SK-N-SH (cell line): ENCODE measurements around the gene NTNG1.

Experiments
- EP300 ChIP-seq, 2 experiments: IDR thresholded peaks; 2 replicates each; pipeline versions ENCODE4 v1.4.0 to v1.6.1; 2012; ENCODE audit warnings: borderline replicate concordance in 1 of 2, low read depth in 1 of 2, low read length in 1 of 2
- EZH2phosphoT487 ChIP-seq: fragments of 200-600 bp; sonication (generic); IDR thresholded peaks from 2 replicates; pipeline ENCODE4 v1.6.1; 2017; ENCODE audit warnings: low read depth, mixed run types, mild to moderate bottlenecking, antibody characterized with exemption, moderate library complexity, borderline replicate concordance
- GATA2 ChIP-seq: sonication (generic); formaldehyde crosslinking; IDR thresholded peaks from 2 replicates; pipeline ENCODE4 v1.5.0; 2020; ENCODE audit warnings: mild to moderate bottlenecking, missing genetic modification reagents
- RCOR1 ChIP-seq: fragments of 150-350 bp; IDR thresholded peaks from 2 replicates; pipeline ENCODE4 v1.6.1; 2017; ENCODE audit warnings: antibody characterized with exemption, low read length
- TEAD4 ChIP-seq: IDR thresholded peaks from 2 replicates; pipeline ENCODE4 v1.4.0; 2012; ENCODE audit warnings: mild to moderate bottlenecking, borderline replicate concordance; ENCODE audit not compliant: insufficient read depth
- YY1 ChIP-seq: IDR thresholded peaks from 2 replicates; pipeline ENCODE4 v1.4.0; 2012; ENCODE audit warnings: low read depth, mild to moderate bottlenecking
- TF ChIP-seq, protein P1 (sequence below): fragments of 200-600 bp; sonication (generic); IDR thresholded peaks from 2 replicates; pipeline ENCODE4 v1.6.1; 2017; ENCODE audit warnings: antibody characterized with exemption, mild to moderate bottlenecking, moderate library complexity
- TF ChIP-seq, protein P2 (sequence below): IDR thresholded peaks from 2 replicates; pipeline ENCODE4 v1.4.0; 2012; ENCODE audit warnings: low read depth
- TF ChIP-seq, protein P3 (sequence below): IDR thresholded peaks from 2 replicates; pipeline ENCODE4 v1.4.0; 2012; ENCODE audit warnings: low read depth, borderline replicate concordance
- TF ChIP-seq, protein P4 (sequence below): IDR thresholded peaks from 2 replicates; pipeline ENCODE4; 2012

DNA sequence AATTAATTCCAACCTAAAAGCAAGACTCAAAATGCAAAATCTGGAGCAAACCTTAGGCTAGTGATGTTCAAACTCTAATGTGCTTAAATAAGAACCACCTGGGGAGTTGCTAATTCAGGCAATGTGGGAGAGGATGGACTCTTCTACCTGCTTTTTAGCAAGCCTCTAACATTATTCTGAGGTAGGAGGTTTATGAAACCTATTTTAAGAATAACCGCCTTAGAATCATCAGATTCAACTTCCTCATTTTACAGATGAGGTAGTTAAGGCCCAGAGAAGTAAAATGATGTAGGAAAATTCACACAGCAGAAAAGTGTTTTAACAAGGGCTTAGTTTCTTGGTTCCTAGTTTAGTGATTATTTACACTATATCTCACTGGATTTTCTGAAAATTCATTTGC lies 8.6 kb upstream of the NTNG1 start:
- no peak for TF ChIP-seq YY1
- TF ChIP-seq, protein P1, sequence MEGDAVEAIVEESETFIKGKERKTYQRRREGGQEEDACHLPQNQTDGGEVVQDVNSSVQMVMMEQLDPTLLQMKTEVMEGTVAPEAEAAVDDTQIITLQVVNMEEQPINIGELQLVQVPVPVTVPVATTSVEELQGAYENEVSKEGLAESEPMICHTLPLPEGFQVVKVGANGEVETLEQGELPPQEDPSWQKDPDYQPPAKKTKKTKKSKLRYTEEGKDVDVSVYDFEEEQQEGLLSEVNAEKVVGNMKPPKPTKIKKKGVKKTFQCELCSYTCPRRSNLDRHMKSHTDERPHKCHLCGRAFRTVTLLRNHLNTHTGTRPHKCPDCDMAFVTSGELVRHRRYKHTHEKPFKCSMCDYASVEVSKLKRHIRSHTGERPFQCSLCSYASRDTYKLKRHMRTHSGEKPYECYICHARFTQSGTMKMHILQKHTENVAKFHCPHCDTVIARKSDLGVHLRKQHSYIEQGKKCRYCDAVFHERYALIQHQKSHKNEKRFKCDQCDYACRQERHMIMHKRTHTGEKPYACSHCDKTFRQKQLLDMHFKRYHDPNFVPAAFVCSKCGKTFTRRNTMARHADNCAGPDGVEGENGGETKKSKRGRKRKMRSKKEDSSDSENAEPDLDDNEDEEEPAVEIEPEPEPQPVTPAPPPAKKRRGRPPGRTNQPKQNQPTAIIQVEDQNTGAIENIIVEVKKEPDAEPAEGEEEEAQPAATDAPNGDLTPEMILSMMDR: no peak
- TF ChIP-seq, protein P2, sequence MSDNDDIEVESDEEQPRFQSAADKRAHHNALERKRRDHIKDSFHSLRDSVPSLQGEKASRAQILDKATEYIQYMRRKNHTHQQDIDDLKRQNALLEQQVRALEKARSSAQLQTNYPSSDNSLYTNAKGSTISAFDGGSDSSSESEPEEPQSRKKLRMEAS: no peak
- TF ChIP-seq, protein P3, sequence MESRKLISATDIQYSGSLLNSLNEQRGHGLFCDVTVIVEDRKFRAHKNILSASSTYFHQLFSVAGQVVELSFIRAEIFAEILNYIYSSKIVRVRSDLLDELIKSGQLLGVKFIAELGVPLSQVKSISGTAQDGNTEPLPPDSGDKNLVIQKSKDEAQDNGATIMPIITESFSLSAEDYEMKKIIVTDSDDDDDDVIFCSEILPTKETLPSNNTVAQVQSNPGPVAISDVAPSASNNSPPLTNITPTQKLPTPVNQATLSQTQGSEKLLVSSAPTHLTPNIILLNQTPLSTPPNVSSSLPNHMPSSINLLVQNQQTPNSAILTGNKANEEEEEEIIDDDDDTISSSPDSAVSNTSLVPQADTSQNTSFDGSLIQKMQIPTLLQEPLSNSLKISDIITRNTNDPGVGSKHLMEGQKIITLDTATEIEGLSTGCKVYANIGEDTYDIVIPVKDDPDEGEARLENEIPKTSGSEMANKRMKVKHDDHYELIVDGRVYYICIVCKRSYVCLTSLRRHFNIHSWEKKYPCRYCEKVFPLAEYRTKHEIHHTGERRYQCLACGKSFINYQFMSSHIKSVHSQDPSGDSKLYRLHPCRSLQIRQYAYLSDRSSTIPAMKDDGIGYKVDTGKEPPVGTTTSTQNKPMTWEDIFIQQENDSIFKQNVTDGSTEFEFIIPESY: no peak
- no peak for TF ChIP-seq EP300 (IDR thresholded peaks at IDR 0.05; ENCODE audit: borderline replicate concordance in 1 of 2, low read depth in 1 of 2, low read length in 1 of 2)
- TF ChIP-seq TEAD4: no peak
- TF ChIP-seq, protein P4, sequence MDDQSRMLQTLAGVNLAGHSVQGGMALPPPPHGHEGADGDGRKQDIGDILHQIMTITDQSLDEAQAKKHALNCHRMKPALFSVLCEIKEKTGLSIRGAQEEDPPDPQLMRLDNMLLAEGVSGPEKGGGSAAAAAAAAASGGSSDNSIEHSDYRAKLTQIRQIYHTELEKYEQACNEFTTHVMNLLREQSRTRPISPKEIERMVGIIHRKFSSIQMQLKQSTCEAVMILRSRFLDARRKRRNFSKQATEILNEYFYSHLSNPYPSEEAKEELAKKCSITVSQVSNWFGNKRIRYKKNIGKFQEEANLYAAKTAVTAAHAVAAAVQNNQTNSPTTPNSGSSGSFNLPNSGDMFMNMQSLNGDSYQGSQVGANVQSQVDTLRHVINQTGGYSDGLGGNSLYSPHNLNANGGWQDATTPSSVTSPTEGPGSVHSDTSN: no peak
- no peak for TF ChIP-seq RCOR1
- no peak for TF ChIP-seq EZH2phosphoT487
- no peak for TF ChIP-seq GATA2 (CRISPR knock-in tag)
